ENCODE measurements around the gene KRT33A.

KRT33A gene

GRCh38 chr17:41301204-41301790 is 49.3 kb downstream of the KRT33A start:
- DNase-seq = no peak

GRCh38 chr17:41298458-41299135 is 52.0 kb downstream of the KRT33A start:
- DNase-seq = no peak

DNA sequence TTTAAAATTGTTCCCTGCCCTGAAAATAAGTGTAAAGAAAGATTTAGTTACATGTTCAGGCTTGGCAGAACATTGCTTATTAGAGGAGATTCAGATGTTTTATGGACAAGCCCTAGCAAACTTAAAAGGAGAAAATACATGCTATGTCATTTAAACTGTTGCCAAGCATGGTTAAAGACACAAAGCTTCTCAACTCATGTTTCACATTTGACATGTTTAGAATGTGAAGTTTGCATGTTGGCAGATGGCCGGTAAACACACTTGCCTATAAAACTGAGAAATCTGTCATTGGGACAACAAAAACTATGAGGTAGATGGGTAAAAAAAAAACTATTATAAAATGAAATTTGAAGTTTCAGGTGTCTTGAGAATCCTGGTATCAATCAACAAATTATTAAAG is 53.8 kb downstream of the KRT33A start:
- DNase-seq = no peak
